ENCODE measurements around the gene ORM1. TPM values are rescaled to one million over a fixed set of nuclear protein-coding genes. Genes with fewer than 3 reads are reported as not detected.

ORM1 gene
- total RNA-seq, 4 donors from 2014 or later, result 59.2 TPM; not detected in 3

DNA sequence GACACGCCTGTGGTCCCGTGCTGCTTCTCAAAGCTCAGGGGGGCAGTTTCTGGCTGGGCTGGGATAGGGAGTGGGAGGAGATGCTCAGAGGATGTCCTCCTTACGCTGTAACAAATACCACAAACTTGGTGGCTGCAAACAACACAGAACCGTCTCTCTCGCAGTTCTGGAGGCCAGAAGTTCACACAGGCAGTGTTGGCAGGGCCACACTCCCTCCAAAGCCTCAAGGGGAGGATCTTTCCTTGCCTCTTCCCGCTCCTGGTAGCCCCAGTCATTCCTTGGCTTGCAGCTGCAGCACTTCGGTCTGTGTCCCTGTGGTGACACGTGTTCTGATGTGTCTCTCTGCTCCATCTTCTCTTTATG lies 10.4 kb upstream of the ORM1 start:
- H3K4me1 ChIP-seq, result no peaks in the 10 kb centered on the region
- H3K4me3 ChIP-seq, result no peak overlapping the region
- no peaks in the 10 kb centered on the region for H3K9me3 ChIP-seq
- 69% methylated on average over 8 of the region's 8 CpGs for WGBS
- H3K27me3 ChIP-seq, result no peaks in the 10 kb centered on the region
- DNase-seq (ENCODE audit: low spot score in 2 of 2), result peak in 1 of 2 donors; percentile 38
- peaks cover 10% of the 10 kb centered on the region for H3K36me3 ChIP-seq
- TF ChIP-seq EP300 (IDR thresholded peaks at IDR 0.05) (no peak), POLR2A (IDR thresholded peaks at IDR 0.05) (no peak), POLR2AphosphoS5 (IDR thresholded peaks at IDR 0.05) (no peak)
- TF ChIP-seq, protein P1, sequence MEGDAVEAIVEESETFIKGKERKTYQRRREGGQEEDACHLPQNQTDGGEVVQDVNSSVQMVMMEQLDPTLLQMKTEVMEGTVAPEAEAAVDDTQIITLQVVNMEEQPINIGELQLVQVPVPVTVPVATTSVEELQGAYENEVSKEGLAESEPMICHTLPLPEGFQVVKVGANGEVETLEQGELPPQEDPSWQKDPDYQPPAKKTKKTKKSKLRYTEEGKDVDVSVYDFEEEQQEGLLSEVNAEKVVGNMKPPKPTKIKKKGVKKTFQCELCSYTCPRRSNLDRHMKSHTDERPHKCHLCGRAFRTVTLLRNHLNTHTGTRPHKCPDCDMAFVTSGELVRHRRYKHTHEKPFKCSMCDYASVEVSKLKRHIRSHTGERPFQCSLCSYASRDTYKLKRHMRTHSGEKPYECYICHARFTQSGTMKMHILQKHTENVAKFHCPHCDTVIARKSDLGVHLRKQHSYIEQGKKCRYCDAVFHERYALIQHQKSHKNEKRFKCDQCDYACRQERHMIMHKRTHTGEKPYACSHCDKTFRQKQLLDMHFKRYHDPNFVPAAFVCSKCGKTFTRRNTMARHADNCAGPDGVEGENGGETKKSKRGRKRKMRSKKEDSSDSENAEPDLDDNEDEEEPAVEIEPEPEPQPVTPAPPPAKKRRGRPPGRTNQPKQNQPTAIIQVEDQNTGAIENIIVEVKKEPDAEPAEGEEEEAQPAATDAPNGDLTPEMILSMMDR (IDR thresholded peaks at IDR 0.05), result no peak
- no peak overlapping the region for H3K27ac ChIP-seq

DNA sequence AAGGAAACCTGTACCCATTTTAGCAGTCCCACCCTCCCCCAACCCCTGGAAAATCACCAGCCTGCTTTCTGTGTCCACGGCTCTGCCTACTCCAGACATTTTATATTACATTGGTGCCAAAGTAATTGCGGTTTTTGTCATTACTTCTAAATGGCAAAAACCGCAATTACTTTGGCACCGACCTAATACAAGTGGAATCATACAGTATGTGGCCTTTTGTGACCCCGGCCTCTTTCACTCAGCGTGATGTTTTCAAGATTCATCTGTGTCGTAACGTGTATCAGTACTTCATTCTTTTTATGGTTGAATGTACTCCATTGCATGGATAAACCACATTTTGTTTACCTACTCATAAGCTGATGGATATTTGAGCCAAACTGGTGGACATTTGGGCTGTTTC lies 9.7 kb upstream of the ORM1 start:
- peak in 1 of 2 donors; percentile 29 for DNase-seq (ENCODE audit: low spot score in 2 of 2)
- Histone ChIP-seq H3K9me3 (no peaks in the 10 kb centered on the region), H3K4me1 (no peaks in the 10 kb centered on the region), H3K27me3 (peaks cover under 1% of the 10 kb centered on the region), H3K27ac (no peak overlapping the region), H3K36me3 (peaks cover 10% of the 10 kb centered on the region), H3K4me3 (no peak overlapping the region)
- TF ChIP-seq POLR2AphosphoS5 (IDR thresholded peaks at IDR 0.05) (no peak), EP300 (IDR thresholded peaks at IDR 0.05) (no peak), POLR2A (IDR thresholded peaks at IDR 0.05) (no peak)
- TF ChIP-seq, protein P1 (IDR thresholded peaks at IDR 0.05), result no peak
- 87% methylated on average over 8 of the region's 8 CpGs for WGBS

DNA sequence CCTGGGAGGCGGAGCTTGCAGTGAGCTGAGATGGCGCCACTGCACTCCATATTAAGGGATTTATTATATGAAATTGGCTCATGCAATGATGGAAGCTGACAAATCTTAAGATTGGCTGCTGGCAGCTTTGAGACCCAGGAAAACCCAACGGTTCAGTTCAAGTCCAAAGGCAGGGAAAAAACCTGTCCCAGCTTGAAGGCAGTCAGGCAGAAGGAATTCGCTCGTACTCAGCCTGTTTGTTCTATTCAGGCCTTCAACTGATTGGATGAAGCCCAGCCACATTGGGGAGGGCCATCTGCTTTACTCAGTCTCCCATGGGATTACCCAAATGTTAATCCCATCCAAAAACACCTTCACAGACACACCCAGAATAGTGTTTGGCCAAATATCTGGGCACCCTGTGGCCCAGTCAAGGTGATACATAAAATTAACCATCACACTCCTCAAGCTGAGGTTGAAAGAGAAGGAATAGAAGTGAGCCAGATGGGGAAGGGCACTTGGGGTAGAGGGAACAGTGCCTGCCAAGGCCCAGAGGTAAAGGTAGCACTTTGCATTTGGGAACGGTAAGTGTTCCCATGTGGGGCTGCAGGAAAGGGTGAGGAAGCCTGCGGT lies 8.5 kb upstream of the ORM1 start:
- TF ChIP-seq EP300 (IDR thresholded peaks at IDR 0.05) (no peak), POLR2AphosphoS5 (IDR thresholded peaks at IDR 0.05) (no peak), POLR2A (IDR thresholded peaks at IDR 0.05) (no peak)
- TF ChIP-seq, protein P1 (IDR thresholded peaks at IDR 0.05), result no peak
- Histone ChIP-seq H3K4me1 (no peaks in the 10 kb centered on the region), H3K27me3 (peaks cover 4% of the 10 kb centered on the region), H3K9me3 (no peaks in the 10 kb centered on the region), H3K27ac (no peak overlapping the region), H3K36me3 (peaks cover 6% of the 10 kb centered on the region), H3K4me3 (no peak overlapping the region)
- 79% methylated on average over 5 of the region's 7 CpGs for WGBS
- peak in 1 of 2 donors; percentile 11 for DNase-seq (ENCODE audit: low spot score in 2 of 2)

DNA sequence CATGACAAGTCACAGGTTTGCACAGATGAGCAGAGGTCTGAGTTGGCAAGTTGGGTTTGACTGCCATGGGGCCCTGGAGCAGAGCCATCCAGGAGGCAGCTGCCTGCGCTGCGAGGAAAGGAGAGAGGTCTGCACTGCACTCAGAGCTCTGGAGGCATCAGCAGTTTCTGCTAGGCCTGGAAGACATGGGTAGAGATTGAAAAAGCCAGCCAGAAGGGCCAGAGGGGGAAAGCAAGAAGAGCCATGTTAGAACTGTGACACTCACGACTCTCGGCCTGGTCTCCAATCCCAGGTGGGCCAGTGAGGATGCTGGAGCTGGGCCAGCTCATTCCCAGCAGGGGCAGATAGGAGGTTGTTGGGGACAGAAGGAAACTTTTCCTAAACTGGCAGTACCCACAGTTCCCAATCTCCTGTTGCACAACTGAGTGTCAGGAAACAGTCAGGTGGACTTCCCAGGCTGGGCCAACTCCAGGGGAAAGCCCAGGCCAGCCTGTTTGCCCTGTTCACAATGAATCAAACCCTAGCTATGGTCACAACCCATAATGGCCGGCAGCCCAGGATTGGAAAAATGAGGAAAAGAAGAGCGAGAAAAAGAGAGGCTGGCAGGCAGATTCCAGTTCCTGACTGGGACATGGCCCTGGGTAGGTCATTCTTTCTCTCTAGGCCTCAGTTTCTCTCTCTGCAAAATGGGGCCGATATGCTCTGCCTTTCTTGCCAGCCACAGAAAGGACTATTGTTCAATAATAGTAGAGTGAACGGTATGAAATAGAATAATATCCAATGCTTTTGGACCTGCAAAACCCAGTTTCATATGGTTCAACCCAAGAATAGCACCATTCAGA lies 7.8 kb upstream of the ORM1 start:
- Histone ChIP-seq H3K4me3 (no peak overlapping the region), H3K27ac (no peak overlapping the region), H3K27me3 (peaks cover 4% of the 10 kb centered on the region), H3K4me1 (no peaks in the 10 kb centered on the region), H3K36me3 (peaks cover 6% of the 10 kb centered on the region), H3K9me3 (no peaks in the 10 kb centered on the region)
- peak; percentile 3 to 49 for DNase-seq (ENCODE audit: low spot score in 2 of 2)
- TF ChIP-seq, protein P1 (IDR thresholded peaks at IDR 0.05), result no peak
- TF ChIP-seq EP300 (IDR thresholded peaks at IDR 0.05), result no peak
- no peak for TF ChIP-seq POLR2AphosphoS5 (IDR thresholded peaks at IDR 0.05)
- no peak for TF ChIP-seq POLR2A (IDR thresholded peaks at IDR 0.05)
- WGBS, result 74% methylated on average over 8 of the region's 8 CpGs

DNA sequence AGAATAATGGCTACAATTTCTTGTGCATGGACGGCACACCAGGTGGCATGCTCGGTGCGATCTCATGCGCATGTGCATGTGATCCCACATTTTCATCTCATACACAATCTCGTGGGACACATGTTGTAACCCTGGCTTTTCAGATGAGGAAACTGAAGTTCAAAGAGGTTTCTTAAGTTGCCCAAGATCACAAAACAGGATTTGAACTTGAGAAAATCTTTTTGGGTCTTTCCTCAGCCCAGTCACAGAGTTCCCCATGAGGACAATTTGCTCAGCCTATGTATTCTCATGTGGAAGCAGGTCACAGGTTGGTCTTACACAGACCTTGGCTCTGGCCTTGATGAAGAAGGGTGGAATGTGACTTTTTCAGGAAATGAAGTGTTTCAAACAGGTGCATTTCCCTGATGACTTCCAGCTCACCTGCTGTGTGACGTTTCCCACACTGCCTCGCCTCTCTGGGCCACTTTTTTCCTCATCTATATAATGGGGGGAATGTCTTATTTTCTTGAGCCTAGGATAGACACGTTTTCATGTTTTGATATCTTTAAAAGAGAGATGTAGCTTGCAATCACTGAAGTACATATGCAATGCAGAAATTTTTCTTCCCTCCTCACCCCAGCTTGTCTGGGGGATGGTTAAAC lies 7.1 kb upstream of the ORM1 start:
- 86% methylated on average over 8 of the region's 8 CpGs for WGBS
- peaks cover 4% of the 10 kb centered on the region for H3K27me3 ChIP-seq

More for the DNA sequence above, 7.1 kb upstream of the ORM1 start:
- DNase-seq (ENCODE audit: low spot score in 2 of 2), result peak; percentile 5 to 16
- no peaks in the 10 kb centered on the region for H3K9me3 ChIP-seq
- H3K36me3 ChIP-seq, result peaks cover under 1% of the 10 kb centered on the region
- no peaks in the 10 kb centered on the region for H3K4me1 ChIP-seq
- no peak overlapping the region for H3K4me3 ChIP-seq
- H3K27ac ChIP-seq, result no peak overlapping the region
- TF ChIP-seq, protein P1 (IDR thresholded peaks at IDR 0.05), result no peak
